Neural progenitor cell (in vitro differentiated cells): ENCODE data around the gene APC. TPM values are rescaled to one million over a fixed set of nuclear protein-coding genes. Genes with fewer than 3 reads are reported as not detected.

ENCODE experiments used
- DNase-seq: peaks from one replicate; pipeline ENCODE4 v3.0.0-alpha.2; 2016; ENCODE audit warnings: low spot score
- H2AFZ ChIP-seq: fragments of 200-600 bp; sonication (generic); replicated peaks from 2 replicates; pipeline ENCODE4 v1.6.1; 2016; ENCODE audit warnings: antibody characterized with exemption
- H3F3A ChIP-seq: fragments of 200-600 bp; sonication (generic); 2 replicates; pipeline ENCODE4 v1.6.1; 2016; ENCODE audit warnings: antibody characterized with exemption, low read depth
- H3K27ac ChIP-seq: fragments of 200-600 bp; sonication (generic); 2 replicates; pipeline ENCODE4 v1.5.1; 2016; ENCODE audit warnings: mild to moderate bottlenecking
- H3K27me3 ChIP-seq: fragments of 200-600 bp; sonication (generic); 2 replicates; pipeline ENCODE4 v1.6.1; 2016; ENCODE audit warnings: mild to moderate bottlenecking, moderate library complexity
- H3K36me3 ChIP-seq: fragments of 200-600 bp; sonication (generic); 2 replicates; pipeline ENCODE4 v1.5.1; 2016
- H3K4me1 ChIP-seq: fragments of 200-600 bp; sonication (generic); 2 replicates; pipeline ENCODE4 v1.6.1; 2016; ENCODE audit warnings: mixed run types
- H3K4me2 ChIP-seq: fragments of 200-600 bp; sonication (generic); 2 replicates; pipeline ENCODE4 v1.6.1; 2016
- H3K4me3 ChIP-seq: fragments of 200-600 bp; sonication (generic); 2 replicates; pipeline ENCODE4 v1.5.1; 2016
- H3K79me2 ChIP-seq: fragments of 200-600 bp; sonication (generic); 2 replicates; pipeline ENCODE4 v1.6.1; 2016; ENCODE audit warnings: low read depth
- H3K9ac ChIP-seq: fragments of 200-600 bp; sonication (generic); 2 replicates; pipeline ENCODE4 v1.6.1; 2016
- H3K9me3 ChIP-seq: fragments of 200-600 bp; sonication (generic); 2 replicates; pipeline ENCODE4 v1.5.1; 2016; ENCODE audit warnings: low read depth
- H4K20me1 ChIP-seq: fragments of 200-600 bp; sonication (generic); 2 replicates; pipeline ENCODE4 v1.6.1; 2016; ENCODE audit warnings: low read depth
- H3K27ac Mint-ChIP-seq: 3 replicates; pipeline ENCODE4 v1.8.0; 2021; ENCODE audit warnings: mixed read lengths
- H3K27me3 Mint-ChIP-seq: 2 replicates; pipeline ENCODE4 v1.8.0; 2022; ENCODE audit warnings: low read depth, mild to moderate bottlenecking, inconsistent platforms, moderate library complexity, mixed read lengths; ENCODE audit not compliant: insufficient read depth
- H3K36me3 Mint-ChIP-seq: 3 replicates; pipeline ENCODE4 v1.8.0; 2021; ENCODE audit warnings: mixed read lengths
- H3K4me1 Mint-ChIP-seq: 3 replicates; pipeline ENCODE4 v1.8.0; 2021; ENCODE audit warnings: mixed read lengths
- H3K4me3 Mint-ChIP-seq: 3 replicates; pipeline ENCODE4 v1.8.0; 2021; ENCODE audit warnings: mild to moderate bottlenecking, moderate library complexity, mixed read lengths
- H3K9me3 Mint-ChIP-seq: 3 replicates; pipeline ENCODE4 v1.8.0; 2020; ENCODE audit warnings: mixed read lengths
- CTCF ChIP-seq: fragments of 200-600 bp; sonication (generic); IDR thresholded peaks from 2 replicates; pipeline ENCODE4 v1.5.1; 2017; ENCODE audit warnings: antibody characterized with exemption, mild to moderate bottlenecking
- EZH2 ChIP-seq: fragments of 200-600 bp; sonication (generic); IDR thresholded peaks from 2 replicates; pipeline ENCODE4 v1.6.1; 2017; ENCODE audit warnings: antibody characterized with exemption, mild to moderate bottlenecking, moderate library complexity
- EZH2phosphoT487 ChIP-seq: fragments of 200-600 bp; sonication (generic); IDR thresholded peaks from 2 replicates; pipeline ENCODE4 v1.6.1; 2017; ENCODE audit warnings: antibody characterized with exemption
- total RNA-seq: library from RNA; depleted of rRNA; stranded (reverse); fragments of >200 nt; gene quantifications from 2 replicates; pipeline ENCODE4 v1.2.3, GENCODE V29; 2015; ENCODE audit warnings: low replicate concordance

APC gene
- total RNA-seq, 1 donor from 2014 or later = 39.7 TPM

DNA sequence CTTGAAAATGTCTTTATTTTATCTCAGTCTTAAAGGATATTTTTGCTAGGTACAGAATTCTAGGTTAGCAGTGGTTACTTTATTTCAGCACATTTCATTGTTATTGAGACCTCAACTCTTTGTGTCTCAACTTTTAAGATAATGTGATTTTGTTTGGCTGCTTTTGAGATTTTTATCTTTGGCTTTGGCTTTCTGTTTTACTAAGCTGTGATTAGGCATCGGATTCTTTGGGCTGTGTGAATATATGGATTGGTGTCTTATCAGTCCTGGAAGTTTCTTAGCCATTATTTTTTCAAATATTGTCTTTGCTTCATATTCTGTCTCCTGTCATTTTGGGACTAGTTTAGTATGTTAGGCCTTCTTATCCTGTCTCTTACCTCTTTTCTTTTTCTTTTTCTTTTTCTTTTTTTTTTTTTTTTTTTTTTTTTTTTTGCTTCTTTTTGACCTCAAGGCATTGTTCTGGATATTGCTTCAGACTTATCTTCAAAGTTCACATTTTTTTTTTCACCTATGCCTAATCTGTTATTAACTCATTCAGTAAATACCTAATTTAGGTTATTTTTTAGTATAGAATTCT lies 20.1 kb upstream of the APC start:
- H4K20me1 ChIP-seq = peaks cover 75% of the 10 kb centered on the region

GRCh38 chr5:112718344-112718743 lies 19.3 kb upstream of the APC start:
- Histone ChIP-seq H3K4me1 (peaks cover 17% of the 10 kb centered on the region), H3K36me3 (no peaks in the 10 kb centered on the region), H3K4me3 (no peak overlapping the region), H3K4me2 (peak overlapping the region; percentile 1), H2AFZ (no peak overlapping the region), H3K27ac (peak overlapping the region; percentile 16), H3K27me3 (no peaks in the 10 kb centered on the region), H3F3A (no peaks in the 10 kb centered on the region), H3K9me3 (no peaks in the 10 kb centered on the region), H4K20me1 (peaks cover 68% of the 10 kb centered on the region), H3K79me2 (peaks cover 100% of the 10 kb centered on the region), H3K9ac (no peak overlapping the region)
- Mint-ChIP-seq H3K27me3 (no peaks in the 10 kb centered on the region), H3K36me3 (peaks cover 25% of the 10 kb centered on the region), H3K9me3 (peaks cover 16% of the 10 kb centered on the region), H3K27ac (no peak overlapping the region), H3K4me3 (no peak overlapping the region), H3K4me1 (no peaks in the 10 kb centered on the region)
- DNase-seq = peak; percentile 43
- TF ChIP-seq EZH2 = no peak
- TF ChIP-seq CTCF = no peak
- no peak for TF ChIP-seq EZH2phosphoT487

More for the DNA sequence above, 20.1 kb upstream of the APC start:
- H3F3A ChIP-seq = no peaks in the 10 kb centered on the region
- no peak overlapping the region for H3K27ac Mint-ChIP-seq
- peaks cover 17% of the 10 kb centered on the region for H3K4me1 ChIP-seq
- H3K4me3 ChIP-seq = no peak overlapping the region
- peaks cover 16% of the 10 kb centered on the region for H3K9me3 Mint-ChIP-seq
- H3K9me3 ChIP-seq = no peaks in the 10 kb centered on the region
- H3K27me3 Mint-ChIP-seq = no peaks in the 10 kb centered on the region
- no peak overlapping the region for H3K27ac ChIP-seq
- peaks cover 100% of the 10 kb centered on the region for H3K79me2 ChIP-seq
- no peak for DNase-seq
- H3K36me3 Mint-ChIP-seq = peaks cover 29% of the 10 kb centered on the region
- H3K4me3 Mint-ChIP-seq = no peak overlapping the region
- H3K4me2 ChIP-seq = peak overlapping the region; percentile 1
- no peak overlapping the region for H2AFZ ChIP-seq
- no peak overlapping the region for H3K9ac ChIP-seq
- no peaks in the 10 kb centered on the region for H3K27me3 ChIP-seq
- no peaks in the 10 kb centered on the region for H3K4me1 Mint-ChIP-seq
- no peak for TF ChIP-seq EZH2
- no peak for TF ChIP-seq CTCF
- TF ChIP-seq EZH2phosphoT487 = no peak
- H3K36me3 ChIP-seq = no peaks in the 10 kb centered on the region

DNA sequence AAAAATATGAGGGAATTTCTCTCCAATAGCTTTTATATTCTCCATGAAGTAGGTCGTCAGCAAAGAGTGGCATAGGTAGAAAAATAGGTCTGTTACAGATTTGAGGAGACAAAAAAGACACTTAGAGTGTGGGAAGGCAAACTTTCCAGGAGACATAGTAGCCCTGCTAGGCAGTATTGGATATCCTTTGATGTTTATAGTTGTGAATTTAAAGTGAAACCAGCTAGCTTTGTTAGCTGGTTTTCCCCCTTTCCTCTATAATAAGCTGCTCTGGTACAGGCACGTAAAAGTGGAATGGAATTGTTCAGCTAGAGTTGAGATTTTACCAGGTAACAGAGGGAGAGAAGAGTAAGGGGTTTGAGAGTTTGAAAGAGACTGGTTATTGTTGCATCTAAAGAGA lies 17.1 kb upstream of the APC start:
- no peaks in the 10 kb centered on the region for H3K4me1 Mint-ChIP-seq

More for the DNA sequence above, 17.1 kb upstream of the APC start:
- Histone ChIP-seq H3K4me1 (peaks cover 17% of the 10 kb centered on the region), H3K9me3 (no peaks in the 10 kb centered on the region), H3K27me3 (no peaks in the 10 kb centered on the region), H3F3A (no peaks in the 10 kb centered on the region), H3K4me2 (no peak overlapping the region), H3K4me3 (no peak overlapping the region), H3K27ac (no peak overlapping the region), H2AFZ (no peak overlapping the region), H3K36me3 (no peaks in the 10 kb centered on the region), H3K79me2 (peaks cover 100% of the 10 kb centered on the region), H4K20me1 (peaks cover 52% of the 10 kb centered on the region), H3K9ac (no peak overlapping the region)
- Mint-ChIP-seq H3K27me3 (no peaks in the 10 kb centered on the region), H3K36me3 (peaks cover 17% of the 10 kb centered on the region), H3K4me3 (no peak overlapping the region), H3K9me3 (peaks cover 20% of the 10 kb centered on the region), H3K27ac (no peak overlapping the region)
- DNase-seq = no peak
- TF ChIP-seq EZH2phosphoT487 (no peak), EZH2 (no peak), CTCF (no peak)
